HG03342 (cell line): ENCODE measurements around the gene SLC16A4.

Experiments
- ATAC-seq: cut with Tn5 transposase; IDR thresholded peaks from one replicate; pipeline ENCODE4 v1.9.1; 2021; ENCODE audit warnings: mild to moderate bottlenecking, moderate library complexity; ENCODE audit not compliant: unreplicated experiment

SLC16A4 gene

DNA sequence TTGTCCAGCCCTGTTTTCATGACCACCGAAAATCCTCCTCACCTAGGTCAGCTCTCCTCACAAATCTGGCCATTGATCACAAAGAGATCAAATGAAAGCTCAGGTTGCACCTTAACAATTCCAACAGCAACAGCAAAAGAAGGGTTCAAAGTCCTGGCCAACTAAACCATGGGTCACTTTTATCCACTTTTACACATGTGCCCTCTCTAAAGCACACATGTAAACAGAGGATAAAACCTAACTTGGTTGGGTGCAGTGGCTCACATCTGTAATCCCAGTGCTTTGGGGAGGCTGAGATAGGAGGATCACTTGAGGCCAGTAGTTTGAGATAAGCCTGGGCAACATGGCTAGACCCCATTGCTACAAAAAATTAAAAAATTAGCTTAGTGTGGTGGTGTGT lies 55.6 kb downstream of the SLC16A4 start:
- no peak for ATAC-seq

- no peak for ATAC-seq
Measured at GRCh38 chr1:110328700-110329099, 62.1 kb downstream of the SLC16A4 start.

DNA sequence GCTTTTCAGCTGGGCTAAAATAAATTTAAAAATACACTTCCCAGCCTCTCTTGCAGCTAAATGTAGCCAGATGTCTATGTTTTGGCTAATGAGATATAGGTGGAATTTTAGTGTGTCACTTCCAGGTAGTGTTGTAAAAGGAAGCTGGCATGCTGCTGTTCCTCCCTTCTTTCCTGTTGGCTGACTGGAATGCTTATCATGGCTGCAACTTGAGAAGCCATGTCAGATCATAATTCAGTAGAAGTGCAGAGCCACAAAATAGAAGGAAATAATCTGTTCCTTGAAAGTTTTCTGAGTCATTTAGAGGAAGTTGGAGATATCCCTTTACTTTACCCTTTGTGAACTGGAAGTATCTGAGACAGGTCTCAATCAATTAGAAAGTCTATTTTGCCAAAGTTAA lies 62.6 kb downstream of the SLC16A4 start:
- no peak for ATAC-seq

- no peak for ATAC-seq
Measured at GRCh38 chr1:110326826-110327225, 64.0 kb downstream of the SLC16A4 start.

DNA sequence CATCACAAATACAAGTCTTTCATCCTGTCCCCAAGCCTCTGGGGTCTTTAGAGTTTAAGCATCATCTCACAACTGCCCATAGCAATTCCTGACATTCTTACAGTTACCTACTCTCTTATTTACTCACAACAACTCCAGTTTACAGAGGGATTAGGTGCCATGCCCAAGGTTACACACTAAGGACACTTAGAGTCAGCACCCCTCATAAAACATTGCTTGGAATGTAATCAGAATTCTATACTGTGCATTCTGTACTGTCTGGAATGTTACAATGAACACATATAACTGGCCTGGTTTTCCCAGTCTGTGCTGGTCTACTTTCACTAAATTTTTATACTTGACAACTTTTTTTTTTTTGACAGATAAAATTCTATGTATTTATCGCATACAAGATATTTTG lies 66.2 kb downstream of the SLC16A4 start:
- no peak for ATAC-seq

DNA sequence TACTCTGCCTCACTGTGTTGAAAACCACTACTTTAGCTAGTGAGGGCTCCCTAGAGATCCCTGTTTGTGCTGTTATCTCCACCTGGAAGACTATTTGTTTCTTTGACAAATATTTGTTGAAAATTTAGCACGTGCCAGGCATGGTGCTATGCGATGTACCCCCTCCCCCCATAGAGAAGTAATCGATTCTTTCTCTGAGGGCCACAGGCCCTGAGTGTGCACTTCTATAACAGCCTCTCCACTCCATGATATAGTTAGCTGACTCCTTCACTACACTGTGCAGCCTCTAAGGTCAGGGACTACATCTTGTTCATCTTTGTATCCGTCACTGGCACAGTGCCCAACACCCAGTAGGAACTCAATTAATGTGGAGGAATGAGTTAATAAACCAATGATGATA lies 69.0 kb downstream of the SLC16A4 start:
- no peak for ATAC-seq

DNA sequence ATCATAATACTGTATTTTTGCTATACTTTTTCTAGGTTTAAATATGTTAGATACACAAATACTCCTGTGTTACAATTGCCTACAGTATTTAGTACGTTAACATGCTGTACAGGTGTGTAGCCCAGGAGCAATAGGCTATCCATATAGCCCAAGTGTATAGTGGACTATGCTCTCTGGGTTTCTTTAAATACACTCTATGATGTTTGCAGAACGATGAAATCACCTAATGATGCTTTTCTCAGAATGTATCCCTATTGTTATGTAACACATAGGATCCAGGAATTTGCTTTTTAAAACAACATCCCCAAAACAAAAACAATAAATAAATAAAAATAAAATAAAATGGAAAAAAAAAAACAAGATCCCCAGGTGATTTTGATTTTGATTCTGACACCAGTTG lies 69.8 kb downstream of the SLC16A4 start:
- no peak for ATAC-seq

- no peak for ATAC-seq
Measured at GRCh38 chr1:110320168-110320518, 70.7 kb downstream of the SLC16A4 start.

GRCh38 chr1:110319332-110320167 lies 71.3 kb downstream of the SLC16A4 start:
- no peak for ATAC-seq

DNA sequence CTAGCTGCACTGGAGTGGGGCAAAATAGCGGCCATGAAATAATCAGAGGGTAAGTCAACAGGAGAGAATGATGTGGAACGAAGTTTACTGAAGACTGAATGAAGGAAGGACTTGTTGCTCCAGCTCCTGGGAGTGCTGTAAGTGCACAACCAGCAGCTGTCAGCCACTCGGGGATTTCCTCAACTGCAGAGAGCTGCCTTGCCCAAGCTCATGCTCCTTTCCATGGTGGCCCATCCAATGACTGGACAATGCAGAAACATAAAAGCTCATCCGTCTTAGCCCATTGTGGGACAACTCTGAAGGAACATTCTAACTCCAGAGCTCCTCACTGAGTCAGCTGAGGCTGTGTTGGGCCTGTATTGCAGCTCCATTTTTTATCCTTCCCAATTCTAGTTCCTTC lies 72.8 kb downstream of the SLC16A4 start:
- no peak for ATAC-seq

DNA sequence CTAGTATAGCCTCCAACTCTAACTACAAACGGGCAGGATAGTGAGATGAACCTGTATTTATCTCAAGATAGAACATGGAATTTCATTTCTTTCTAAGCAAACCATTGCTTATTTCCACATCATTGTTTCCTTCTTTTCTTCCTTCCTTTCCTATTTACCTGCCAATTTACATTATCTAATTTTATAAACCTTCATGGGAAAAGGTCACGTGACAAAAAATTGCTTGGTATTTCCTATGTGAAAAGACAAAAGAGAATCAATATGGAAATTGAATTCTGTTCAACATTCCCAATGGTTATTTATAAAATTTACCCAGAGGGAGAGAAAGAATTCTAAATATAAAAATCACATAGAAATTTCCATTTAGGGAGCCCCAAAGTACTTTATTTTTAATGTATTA lies 74.1 kb downstream of the SLC16A4 start:
- ATAC-seq, result no peak
